KMS-11 (cell line): ENCODE results near the gene PKIB.

Experiments
- H2AFZ ChIP-seq: fragments of 200-600 bp; sonication (generic); 2 replicates; pipeline ENCODE4 v1.6.1; 2016; ENCODE audit warnings: antibody characterized with exemption, mixed run types, low read depth
- H3K27ac ChIP-seq: fragments of 200-600 bp; sonication (generic); 2 replicates; pipeline ENCODE4 v1.6.1; 2016; ENCODE audit warnings: mild to moderate bottlenecking, mixed run types
- H3K27me3 ChIP-seq: fragments of 200-600 bp; sonication (generic); 2 replicates; pipeline ENCODE4 v1.6.1; 2017; ENCODE audit warnings: mild to moderate bottlenecking, low read depth, mixed run types, moderate library complexity; ENCODE audit not compliant: insufficient read depth
- H3K36me3 ChIP-seq: fragments of 200-600 bp; sonication (generic); 2 replicates; pipeline ENCODE4 v1.6.1; 2017; ENCODE audit warnings: mild to moderate bottlenecking, mixed run types; ENCODE audit not compliant: insufficient read depth
- H3K4me1 ChIP-seq: fragments of 200-600 bp; sonication (generic); 2 replicates; pipeline ENCODE4 v1.6.1; 2016; ENCODE audit warnings: mild to moderate bottlenecking, low read depth, mixed run types; ENCODE audit not compliant: poor library complexity, severe bottlenecking
- H3K4me2 ChIP-seq: fragments of 200-600 bp; sonication (generic); 2 replicates; pipeline ENCODE4 v1.7.0; 2016; ENCODE audit warnings: mild to moderate bottlenecking, mixed run types
- H3K4me3 ChIP-seq: fragments of 200-600 bp; sonication (generic); IDR thresholded peaks from 2 replicates; pipeline ENCODE4 v1.6.1; 2017; ENCODE audit warnings: low read depth, low read length, mixed read lengths; ENCODE audit not compliant: insufficient read depth
- H3K79me2 ChIP-seq: fragments of 200-600 bp; sonication (generic); 2 replicates; pipeline ENCODE4 v1.6.1; 2016; ENCODE audit warnings: low read depth, mixed run types; ENCODE audit not compliant: insufficient read depth
- H3K9ac ChIP-seq: fragments of 200-600 bp; sonication (generic); 2 replicates; pipeline ENCODE4 v1.6.1; 2016; ENCODE audit warnings: mild to moderate bottlenecking, mixed run types
- H4K20me1 ChIP-seq: fragments of 200-600 bp; sonication (generic); 2 replicates; pipeline ENCODE4 v1.6.1; 2016; ENCODE audit warnings: mild to moderate bottlenecking, mixed run types; ENCODE audit not compliant: insufficient read depth
- TF ChIP-seq, protein P1 (sequence below): fragments of 200-600 bp; sonication (generic); conservative IDR thresholded peaks from 2 replicates; pipeline ENCODE4 v1.6.1; 2017; ENCODE audit warnings: low read depth, mild to moderate bottlenecking, antibody characterized with exemption, low read length, moderate library complexity, mixed read lengths

The PKIB gene

GRCh38 chr6:122615409-122615808 lies 5.2 kb downstream of the PKIB start:
- no peak overlapping the region for H3K27ac ChIP-seq
- no peaks in the 10 kb centered on the region for H3K27me3 ChIP-seq
- no peaks in the 10 kb centered on the region for H3K79me2 ChIP-seq
- no peaks in the 10 kb centered on the region for H4K20me1 ChIP-seq
- no peak overlapping the region for H3K4me2 ChIP-seq
- H3K4me3 ChIP-seq = no peak overlapping the region
- H2AFZ ChIP-seq = no peak overlapping the region
- no peak overlapping the region for H3K9ac ChIP-seq
- no peaks in the 10 kb centered on the region for H3K36me3 ChIP-seq
- no peaks in the 10 kb centered on the region for H3K4me1 ChIP-seq
- TF ChIP-seq, protein P1, sequence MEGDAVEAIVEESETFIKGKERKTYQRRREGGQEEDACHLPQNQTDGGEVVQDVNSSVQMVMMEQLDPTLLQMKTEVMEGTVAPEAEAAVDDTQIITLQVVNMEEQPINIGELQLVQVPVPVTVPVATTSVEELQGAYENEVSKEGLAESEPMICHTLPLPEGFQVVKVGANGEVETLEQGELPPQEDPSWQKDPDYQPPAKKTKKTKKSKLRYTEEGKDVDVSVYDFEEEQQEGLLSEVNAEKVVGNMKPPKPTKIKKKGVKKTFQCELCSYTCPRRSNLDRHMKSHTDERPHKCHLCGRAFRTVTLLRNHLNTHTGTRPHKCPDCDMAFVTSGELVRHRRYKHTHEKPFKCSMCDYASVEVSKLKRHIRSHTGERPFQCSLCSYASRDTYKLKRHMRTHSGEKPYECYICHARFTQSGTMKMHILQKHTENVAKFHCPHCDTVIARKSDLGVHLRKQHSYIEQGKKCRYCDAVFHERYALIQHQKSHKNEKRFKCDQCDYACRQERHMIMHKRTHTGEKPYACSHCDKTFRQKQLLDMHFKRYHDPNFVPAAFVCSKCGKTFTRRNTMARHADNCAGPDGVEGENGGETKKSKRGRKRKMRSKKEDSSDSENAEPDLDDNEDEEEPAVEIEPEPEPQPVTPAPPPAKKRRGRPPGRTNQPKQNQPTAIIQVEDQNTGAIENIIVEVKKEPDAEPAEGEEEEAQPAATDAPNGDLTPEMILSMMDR = no peak

DNA sequence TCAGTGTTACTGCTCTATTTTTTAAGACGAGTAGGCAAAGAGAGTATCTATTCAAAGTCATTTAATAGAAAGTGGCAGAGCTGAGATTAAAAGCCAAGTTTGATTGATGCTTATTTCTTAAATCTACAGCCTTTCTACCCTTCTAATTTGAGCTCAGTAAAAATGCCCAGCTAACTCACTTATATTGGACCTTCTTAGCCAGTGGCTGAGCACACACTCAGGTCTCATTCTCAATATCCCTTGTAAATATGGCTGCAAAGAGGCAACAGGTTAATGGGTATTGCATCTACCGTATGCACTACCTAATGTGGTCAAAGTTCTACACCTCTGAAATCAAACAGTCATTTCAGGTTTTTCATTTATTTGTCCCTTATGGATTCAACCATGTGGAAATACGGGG lies 6.7 kb downstream of the PKIB start:
- TF ChIP-seq, protein P1 = no peak
- H3K79me2 ChIP-seq = no peaks in the 10 kb centered on the region
- H3K36me3 ChIP-seq = no peaks in the 10 kb centered on the region
- H3K9ac ChIP-seq = no peak overlapping the region
- H3K27ac ChIP-seq = no peak overlapping the region
- no peak overlapping the region for H3K4me3 ChIP-seq
- H3K27me3 ChIP-seq = no peaks in the 10 kb centered on the region
- no peak overlapping the region for H2AFZ ChIP-seq
- H4K20me1 ChIP-seq = no peaks in the 10 kb centered on the region
- H3K4me2 ChIP-seq = no peak overlapping the region
- no peaks in the 10 kb centered on the region for H3K4me1 ChIP-seq

DNA sequence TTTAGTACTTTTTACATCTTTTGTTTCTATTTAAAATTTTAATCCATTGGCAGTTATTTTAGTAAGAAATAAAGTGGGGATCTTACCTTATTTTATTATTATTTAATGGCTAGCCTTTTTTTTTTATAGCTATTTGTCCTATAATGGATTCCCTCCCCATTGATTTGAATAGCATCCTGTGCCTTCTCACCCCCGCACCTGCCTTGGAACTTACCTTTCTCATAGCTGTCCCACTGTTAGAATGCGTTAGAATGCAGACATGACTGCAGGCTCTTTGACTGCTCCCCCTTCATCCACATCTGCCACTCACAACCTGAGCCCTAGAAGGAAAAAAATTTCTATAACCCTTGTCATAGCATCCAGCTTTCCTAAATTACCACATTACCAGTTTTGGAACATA lies 9.1 kb downstream of the PKIB start:
- no peak overlapping the region for H3K4me2 ChIP-seq
- no peaks in the 10 kb centered on the region for H3K36me3 ChIP-seq

GRCh38 chr6:122620428-122620827 lies 10.2 kb downstream of the PKIB start:
- Histone ChIP-seq H3K4me3 (no peak overlapping the region), H3K27me3 (no peaks in the 10 kb centered on the region), H2AFZ (no peak overlapping the region), H3K4me2 (no peak overlapping the region), H3K79me2 (no peaks in the 10 kb centered on the region), H3K27ac (no peak overlapping the region), H3K4me1 (no peaks in the 10 kb centered on the region), H3K36me3 (no peaks in the 10 kb centered on the region), H4K20me1 (no peaks in the 10 kb centered on the region), H3K9ac (no peak overlapping the region)
- TF ChIP-seq, protein P1 = no peak

More for the DNA sequence above, 9.1 kb downstream of the PKIB start:
- H3K4me3 ChIP-seq = no peak overlapping the region
- no peaks in the 10 kb centered on the region for H4K20me1 ChIP-seq
- H3K4me1 ChIP-seq = no peaks in the 10 kb centered on the region
- no peak overlapping the region for H3K27ac ChIP-seq
- H3K79me2 ChIP-seq = no peaks in the 10 kb centered on the region
- TF ChIP-seq, protein P1 = no peak
- H3K9ac ChIP-seq = no peak overlapping the region
- no peak overlapping the region for H2AFZ ChIP-seq
- H3K27me3 ChIP-seq = no peaks in the 10 kb centered on the region
